Eye (tissue), 1 donor: ENCODE data around the gene PLD3.

Source experiments
- DNase-seq: peaks from one replicate; pipeline ENCODE4 v3.0.0-alpha.2; 2015

PLD3 gene

GRCh38 chr19:40416918-40417642, 68.6 kb downstream of the PLD3 start:
- DNase-seq, result no peak

- no peak for DNase-seq
These were observed 69.1 kb downstream of the PLD3 start for GRCh38 chr19:40417643-40417981.

GRCh38 chr19:40418040-40418439, 69.5 kb downstream of the PLD3 start:
- DNase-seq, result no peak

GRCh38 chr19:40419066-40419612, 70.6 kb downstream of the PLD3 start:
- DNase-seq, result no peak

GRCh38 chr19:40419780-40420179, 71.3 kb downstream of the PLD3 start:
- no peak for DNase-seq

- no peak for DNase-seq
These were observed 71.9 kb downstream of the PLD3 start for GRCh38 chr19:40420451-40420765.

GRCh38 chr19:40420766-40421765, 72.6 kb downstream of the PLD3 start:
- DNase-seq, result peak; percentile 93

- DNase-seq, result no peak
These were observed 73.7 kb downstream of the PLD3 start for GRCh38 chr19:40421993-40422747.

GRCh38 chr19:40422748-40423566, 74.5 kb downstream of the PLD3 start:
- DNase-seq, result no peak

- no peak for DNase-seq
These were observed 75.4 kb downstream of the PLD3 start for GRCh38 chr19:40423938-40424337.

- DNase-seq, result peak; percentile 87
These were observed 76.3 kb downstream of the PLD3 start for GRCh38 chr19:40424637-40425449.

GRCh38 chr19:40425450-40426287, 77.2 kb downstream of the PLD3 start, which contains the start of gene SERTAD1:
Gene SERTAD1, minus strand, starts transcription at chr19:40425992. Its CDS starts 2,446 bp downstream, at chr19:40423546.
- DNase-seq, result peak; percentile 100
